ENCODE measurements around the gene RARA. TPM values are rescaled to one million over a fixed set of nuclear protein-coding genes. Genes with fewer than 3 reads are reported as not detected.

The RARA gene
- total RNA-seq, 1 experiment from 2014 or later = 21.8 TPM

DNA sequence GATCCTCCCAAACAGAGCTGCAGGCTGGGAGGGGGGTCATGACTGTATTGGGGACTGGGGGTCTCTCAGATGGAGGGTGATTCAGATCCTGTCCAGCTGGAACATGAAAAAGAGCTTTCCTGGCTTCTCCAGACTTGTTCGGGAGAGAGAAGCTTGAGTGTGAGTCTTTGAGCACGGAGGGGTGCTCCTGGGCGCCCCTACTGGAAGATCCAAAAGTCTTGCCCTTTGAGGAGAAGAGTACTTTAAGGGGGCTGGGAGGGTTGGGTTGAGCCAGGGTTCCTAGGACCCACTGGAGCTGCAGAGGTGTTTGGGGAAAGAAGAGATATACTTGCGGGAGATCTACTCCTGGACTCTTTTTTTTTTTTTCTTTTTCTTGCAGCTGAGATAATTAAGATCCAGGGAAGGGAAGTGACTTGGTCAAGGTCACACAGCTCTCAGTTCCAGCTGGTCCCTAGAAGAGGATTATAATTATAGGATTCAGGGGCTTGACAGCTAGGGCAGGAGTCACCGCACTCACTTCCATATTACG lies 8.4 kb downstream of the RARA start:
- intact Hi-C loops (cut with micrococcal nuclease; ENCODE audit: unreplicated experiment) = loop anchor here (2.0 to 10.0 kb wide), 2 partner anchors 15 to 293 kb away; no protein-coding TSS in a partner anchor
- H3K9me2 ChIP-seq (ENCODE audit: insufficient read depth) = no peaks in the 10 kb centered on the region

DNA sequence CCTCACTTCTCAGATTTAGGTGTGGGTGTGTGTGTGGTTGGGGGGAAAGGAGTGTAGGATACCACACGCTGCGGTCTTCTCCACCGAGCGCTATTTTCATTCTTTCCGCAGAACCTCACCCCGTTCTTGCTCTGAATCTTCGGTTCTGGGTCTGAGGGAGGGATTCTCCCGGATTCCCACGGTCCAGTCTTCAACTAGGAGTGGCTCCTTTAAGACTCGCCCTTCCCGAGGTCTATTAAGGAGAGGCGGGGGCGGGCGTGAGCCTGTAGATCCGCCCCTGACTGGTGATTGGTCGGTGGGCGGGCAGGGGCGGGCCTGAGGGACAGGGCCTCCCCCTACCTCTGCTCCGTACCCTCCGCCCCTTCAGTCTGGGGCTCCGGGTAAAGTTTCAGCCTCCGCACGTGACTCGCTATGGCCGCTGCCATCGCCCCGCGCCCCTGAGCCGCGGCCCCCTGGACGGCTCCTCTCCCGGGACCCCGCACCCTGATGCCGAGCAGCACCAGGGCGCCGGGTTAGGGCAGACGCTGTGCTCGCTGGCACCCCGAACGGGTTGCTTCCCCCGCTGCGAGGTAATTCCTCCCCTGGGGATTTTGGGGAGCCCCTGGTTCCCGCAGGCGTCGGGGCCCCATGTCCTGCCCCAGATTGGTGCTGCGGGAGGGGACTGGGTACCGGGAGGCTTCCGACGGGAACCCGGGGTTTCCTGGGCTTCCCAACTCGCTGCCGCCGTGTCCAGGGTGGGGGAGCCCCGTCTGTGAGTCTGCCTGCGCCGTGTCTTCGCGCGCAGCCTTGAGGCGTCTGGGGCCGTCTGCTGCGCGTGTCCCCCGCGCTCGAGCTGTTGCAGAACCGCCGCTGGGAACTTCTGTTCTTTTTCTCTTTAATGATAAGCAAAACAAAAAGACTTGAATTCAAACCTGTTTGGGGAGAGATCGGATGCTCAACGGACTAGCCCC lies 9.2 kb downstream of the RARA start:
- Histone ChIP-seq H3K4me2 (peak overlapping the region; percentile 99), H3K27ac (peak overlapping the region; percentile 75), H4K20me1 (ENCODE audit: insufficient read depth) (peaks cover 9% of the 10 kb centered on the region), H3K9me3 (ENCODE audit: insufficient read depth, low read depth) (no peaks in the 10 kb centered on the region), H3F3A (ENCODE audit: insufficient read depth, low read depth) (peaks cover 31% of the 10 kb centered on the region), H3K79me2 (ENCODE audit: low read depth) (peaks cover 51% of the 10 kb centered on the region), H3K4me1 (replicated peaks; ENCODE audit: insufficient read depth) (peaks cover 85% of the 10 kb centered on the region), H3K4me3 (peak overlapping the region; percentile 99), H2AFZ (peak overlapping the region; percentile 97), H3K27me3 (ENCODE audit: insufficient read depth, low read depth) (no peaks in the 10 kb centered on the region), H3K36me3 (ENCODE audit: low read depth) (no peaks in the 10 kb centered on the region), H3K9me2 (ENCODE audit: insufficient read depth) (no peaks in the 10 kb centered on the region)
- TF ChIP-seq, protein P1, sequence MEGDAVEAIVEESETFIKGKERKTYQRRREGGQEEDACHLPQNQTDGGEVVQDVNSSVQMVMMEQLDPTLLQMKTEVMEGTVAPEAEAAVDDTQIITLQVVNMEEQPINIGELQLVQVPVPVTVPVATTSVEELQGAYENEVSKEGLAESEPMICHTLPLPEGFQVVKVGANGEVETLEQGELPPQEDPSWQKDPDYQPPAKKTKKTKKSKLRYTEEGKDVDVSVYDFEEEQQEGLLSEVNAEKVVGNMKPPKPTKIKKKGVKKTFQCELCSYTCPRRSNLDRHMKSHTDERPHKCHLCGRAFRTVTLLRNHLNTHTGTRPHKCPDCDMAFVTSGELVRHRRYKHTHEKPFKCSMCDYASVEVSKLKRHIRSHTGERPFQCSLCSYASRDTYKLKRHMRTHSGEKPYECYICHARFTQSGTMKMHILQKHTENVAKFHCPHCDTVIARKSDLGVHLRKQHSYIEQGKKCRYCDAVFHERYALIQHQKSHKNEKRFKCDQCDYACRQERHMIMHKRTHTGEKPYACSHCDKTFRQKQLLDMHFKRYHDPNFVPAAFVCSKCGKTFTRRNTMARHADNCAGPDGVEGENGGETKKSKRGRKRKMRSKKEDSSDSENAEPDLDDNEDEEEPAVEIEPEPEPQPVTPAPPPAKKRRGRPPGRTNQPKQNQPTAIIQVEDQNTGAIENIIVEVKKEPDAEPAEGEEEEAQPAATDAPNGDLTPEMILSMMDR (conservative IDR thresholded peaks at IDR 0.05) = no peak
- no peak for TF ChIP-seq EZH2 (IDR thresholded peaks at IDR 0.05; ENCODE audit: low read depth)
- DNase-seq = peak; percentile 88 to 90
- POLR2A ChIA-PET (ENCODE audit: unreplicated experiment) = interaction anchor here (0.6 kb wide), 2 partner anchors 14 to 532 kb away, joined by 3 to 4 read pairs; no protein-coding TSS in a partner anchor
- CTCF ChIA-PET = interaction anchor here (0.6 to 1.3 kb wide), 4 partner anchors 13 to 158 kb away, joined by 3 to 10 read pairs (median 4); partner anchors contain the start of gene CDC6
- intact Hi-C loops (cut with micrococcal nuclease; ENCODE audit: unreplicated experiment) = loop anchor here (2.0 to 10.0 kb wide), 3 partner anchors 15 to 293 kb away; no protein-coding TSS in a partner anchor
- BruUV-seq (replicated peaks) = TSS peak; percentile 55

More for the DNA sequence above, 8.4 kb downstream of the RARA start:
- ChIA-PET POLR2A (ENCODE audit: unreplicated experiment) (interaction anchor here (0.6 kb wide), 2 partner anchors 14 to 532 kb away, joined by 3 to 4 read pairs; no protein-coding TSS in a partner anchor), CTCF (interaction anchor here (0.6 to 1.3 kb wide), 5 partner anchors 14 to 159 kb away, joined by 3 to 11 read pairs (median 6); partner anchors contain the start of gene CDC6)
- peak overlapping the region; percentile 99 for H3K4me3 ChIP-seq
- no peaks in the 10 kb centered on the region for H3K9me3 ChIP-seq (ENCODE audit: insufficient read depth, low read depth)
- peak overlapping the region; percentile 75 for H3K27ac ChIP-seq
- TF ChIP-seq EZH2 (IDR thresholded peaks at IDR 0.05; ENCODE audit: low read depth) = no peak
- TF ChIP-seq, protein P1 (conservative IDR thresholded peaks at IDR 0.05) = peak; percentile 71
- H3K4me2 ChIP-seq = peak overlapping the region; percentile 99
- no peaks in the 10 kb centered on the region for H3K27me3 ChIP-seq (ENCODE audit: insufficient read depth, low read depth)
- H4K20me1 ChIP-seq (ENCODE audit: insufficient read depth) = peaks cover 6% of the 10 kb centered on the region
- H3K4me1 ChIP-seq (replicated peaks; ENCODE audit: insufficient read depth) = peaks cover 85% of the 10 kb centered on the region
- H3F3A ChIP-seq (ENCODE audit: insufficient read depth, low read depth) = peaks cover 35% of the 10 kb centered on the region
- H3K79me2 ChIP-seq (ENCODE audit: low read depth) = peaks cover 43% of the 10 kb centered on the region
- H3K36me3 ChIP-seq (ENCODE audit: low read depth) = no peaks in the 10 kb centered on the region
- TSS peak; percentile 83 for BruUV-seq (replicated peaks)
- H2AFZ ChIP-seq = peak overlapping the region; percentile 97
- DNase-seq = peak in 1 of 2 experiments; percentile 65

DNA sequence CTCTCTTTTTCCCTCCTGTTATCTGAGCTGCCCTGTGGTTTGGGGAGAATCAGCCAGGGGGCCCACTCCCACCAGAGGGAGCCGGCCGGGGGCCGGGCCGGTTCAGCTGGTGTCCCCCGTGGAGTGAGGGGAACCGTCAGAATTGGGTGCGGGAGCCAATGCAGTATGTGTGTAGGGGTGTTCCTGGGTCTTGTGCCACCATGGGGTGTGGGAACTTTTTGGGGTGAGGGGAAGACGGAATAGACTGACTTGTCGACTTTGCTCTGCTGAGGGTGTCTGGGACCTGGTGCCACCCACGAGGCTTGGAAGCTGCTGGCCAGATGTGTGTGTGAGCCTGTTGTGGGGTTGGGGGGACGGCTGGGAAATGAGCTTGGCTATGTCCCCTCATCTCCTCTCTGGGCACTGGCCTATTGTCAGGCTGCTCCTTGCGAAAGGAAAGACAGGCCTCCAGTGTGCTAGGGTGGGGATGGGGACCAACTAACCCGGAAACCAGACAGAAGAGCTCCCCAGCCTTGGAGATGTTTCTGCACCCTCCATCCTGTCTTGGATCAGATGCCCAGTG lies 9.9 kb downstream of the RARA start:
- POLR2A ChIA-PET (ENCODE audit: unreplicated experiment) = no interaction called here
- BruUV-seq (replicated peaks) = no TSS peak
- H2AFZ ChIP-seq = peak overlapping the region; percentile 97

More for the DNA sequence above, 9.9 kb downstream of the RARA start:
- CTCF ChIA-PET = interaction anchor here (0.6 kb wide), 1 partner anchor 14 kb away, joined by 3 read pairs; no protein-coding TSS in a partner anchor
- H3K4me3 ChIP-seq = peak overlapping the region; percentile 99
- no peaks in the 10 kb centered on the region for H3K36me3 ChIP-seq (ENCODE audit: low read depth)
- H3F3A ChIP-seq (ENCODE audit: insufficient read depth, low read depth) = peaks cover 28% of the 10 kb centered on the region
- no peaks in the 10 kb centered on the region for H3K9me3 ChIP-seq (ENCODE audit: insufficient read depth, low read depth)
- peaks cover 85% of the 10 kb centered on the region for H3K4me1 ChIP-seq (replicated peaks; ENCODE audit: insufficient read depth)
- peaks cover 58% of the 10 kb centered on the region for H3K79me2 ChIP-seq (ENCODE audit: low read depth)
- peak overlapping the region; percentile 99 for H3K4me2 ChIP-seq
- no peaks in the 10 kb centered on the region for H3K9me2 ChIP-seq (ENCODE audit: insufficient read depth)
- H4K20me1 ChIP-seq (ENCODE audit: insufficient read depth) = peaks cover 10% of the 10 kb centered on the region
- intact Hi-C loops (cut with micrococcal nuclease; ENCODE audit: unreplicated experiment) = loop anchor here (2.0 to 10.0 kb wide), 2 partner anchors 22 to 294 kb away; no protein-coding TSS in a partner anchor
- no peaks in the 10 kb centered on the region for H3K27me3 ChIP-seq (ENCODE audit: insufficient read depth, low read depth)
- no peak overlapping the region for H3K27ac ChIP-seq
- no peak for DNase-seq
- no peak for TF ChIP-seq EZH2 (IDR thresholded peaks at IDR 0.05; ENCODE audit: low read depth)
- TF ChIP-seq, protein P1 (conservative IDR thresholded peaks at IDR 0.05) = no peak

Data from PC-9 (cell line).